Cardiac muscle cell (in vitro differentiated cells and primary cell): ENCODE results near the gene STIM2. TPM values are rescaled to one million over a fixed set of nuclear protein-coding genes. Genes with fewer than 3 reads are reported as not detected.
"Not testable (repeated sequence)": the region's sequence is repeated elsewhere in the genome, so short reads cannot be mapped to it uniquely, and the experiment has no call there.

Experiments
- DNase-seq, 2 donors: peaks; one replicate each; pipeline versions ENCODE4 v3.0.0 to v3.0.0-alpha.2; 2010 to 2017; ENCODE audit warnings: low read depth in 1 of 2, low spot score in 1 of 2
- H3K27ac ChIP-seq: fragments of 200-600 bp; sonication (generic); 2 replicates; pipeline ENCODE4 v1.5.1; 2016
- H3K27me3 ChIP-seq: fragments of 200-600 bp; sonication (generic); 2 replicates; pipeline ENCODE4 v1.6.0; 2016; ENCODE audit warnings: control low read depth
- H3K36me3 ChIP-seq: fragments of 200-600 bp; sonication (generic); 2 replicates; pipeline ENCODE4 v1.5.1; 2016; ENCODE audit warnings: control low read depth
- H3K4me1 ChIP-seq: fragments of 200-600 bp; sonication (generic); 2 replicates; pipeline ENCODE4 v1.8.1; 2017; ENCODE audit warnings: low read depth, mild to moderate bottlenecking, mixed run types
- H3K4me3 ChIP-seq: fragments of 200-600 bp; sonication (generic); 2 replicates; pipeline ENCODE4 v1.5.1; 2016; ENCODE audit warnings: mild to moderate bottlenecking
- H3K9me3 ChIP-seq: fragments of 200-600 bp; sonication (generic); 2 replicates; pipeline ENCODE4 v1.5.1; 2017; ENCODE audit warnings: low read depth, mild to moderate bottlenecking, control low read depth
- CTCF ChIP-seq: IDR thresholded peaks from 2 replicates; pipeline ENCODE4 v1.5.1; 2012; ENCODE audit warnings: low read depth, mild to moderate bottlenecking, low read length
- polyA plus RNA-seq: library from polyadenylated mRNA; unstranded; fragments of >200 nt; fragmentation: Nextera tagmentation; extraction: Ambion mirVana; gene quantifications from 2 replicates; pipeline ENCODE4 v1.2.1, GENCODE V29; 2016
- total RNA-seq: library from RNA; depleted of rRNA; stranded (reverse); fragments of >200 nt; gene quantifications from 2 replicates; pipeline ENCODE4 v1.2.3, GENCODE V29; 2016

Gene STIM2
- total and polyA plus RNA-seq, 2 experiments from 2014 or later = 33.9 to 35.2 TPM

- no peak for TF ChIP-seq CTCF
- no peak overlapping the region for H3K4me3 ChIP-seq
- H3K9me3 ChIP-seq = no peaks in the 10 kb centered on the region
- H3K4me1 ChIP-seq = peaks cover 7% of the 10 kb centered on the region
- peaks cover 15% of the 10 kb centered on the region for H3K36me3 ChIP-seq
- H3K27ac ChIP-seq = no peak overlapping the region
- no peak for DNase-seq
- no peaks in the 10 kb centered on the region for H3K27me3 ChIP-seq
Measured at GRCh38 chr4:27023366-27023765, 162.7 kb downstream of the STIM2 start.

- Histone ChIP-seq H3K9me3 (no peaks in the 10 kb centered on the region), H3K27me3 (no peaks in the 10 kb centered on the region), H3K4me3 (no peak overlapping the region), H3K36me3 (peaks cover 5% of the 10 kb centered on the region), H3K27ac (no peak overlapping the region), H3K4me1 (peaks cover 8% of the 10 kb centered on the region)
- no peak for TF ChIP-seq CTCF
- DNase-seq = peak; percentile 38 to 48
Measured at GRCh38 chr4:27024805-27025204, 164.2 kb downstream of the STIM2 start.

GRCh38 chr4:27027428-27027827 is 166.8 kb downstream of the STIM2 start:
- H3K27ac ChIP-seq = no peak overlapping the region
- DNase-seq = no peak
- H3K36me3 ChIP-seq = peaks cover 5% of the 10 kb centered on the region
- peaks cover 16% of the 10 kb centered on the region for H3K4me1 ChIP-seq
- H3K27me3 ChIP-seq = no peaks in the 10 kb centered on the region
- TF ChIP-seq CTCF = no peak
- no peak overlapping the region for H3K4me3 ChIP-seq
- no peaks in the 10 kb centered on the region for H3K9me3 ChIP-seq

GRCh38 chr4:27035127-27035526 is 174.5 kb downstream of the STIM2 start:
- H3K4me1 ChIP-seq, H3K4me3 ChIP-seq, H3K9me3 ChIP-seq, DNase-seq, H3K27me3 ChIP-seq, H3K36me3 ChIP-seq, H3K27ac ChIP-seq: not testable (repeated sequence)

- Histone ChIP-seq H3K4me1 (no peaks in the 10 kb centered on the region), H3K36me3 (no peaks in the 10 kb centered on the region), H3K4me3 (no peak overlapping the region), H3K9me3 (no peaks in the 10 kb centered on the region), H3K27me3 (no peaks in the 10 kb centered on the region), H3K27ac (no peak overlapping the region)
- no peak for TF ChIP-seq CTCF
- DNase-seq = no peak
Measured at GRCh38 chr4:27040356-27040755, 179.7 kb downstream of the STIM2 start.

GRCh38 chr4:27042411-27042810 is 181.8 kb downstream of the STIM2 start:
- Histone ChIP-seq H3K27ac (no peak overlapping the region), H3K36me3 (no peaks in the 10 kb centered on the region), H3K4me1 (no peaks in the 10 kb centered on the region), H3K4me3 (no peak overlapping the region), H3K9me3 (no peaks in the 10 kb centered on the region), H3K27me3 (no peaks in the 10 kb centered on the region)
- no peak for DNase-seq
- TF ChIP-seq CTCF = no peak
